GM12801 (cell line): ENCODE results near the gene PTPRR.

ENCODE experiments used
- CTCF ChIP-seq: IDR thresholded peaks from one replicate; pipeline ENCODE4 v1.5.1; 2011; ENCODE audit warnings: control low read depth; ENCODE audit not compliant: insufficient read length; ENCODE audit errors: extremely low read depth

The PTPRR gene

GRCh38 chr12:70829070-70829469 is 91.5 kb downstream of the PTPRR start:
- no peak for TF ChIP-seq CTCF

GRCh38 chr12:70828351-70828750 is 92.2 kb downstream of the PTPRR start:
- TF ChIP-seq CTCF: no peak

- TF ChIP-seq CTCF: no peak
Observed at GRCh38 chr12:70826156-70826555, 94.4 kb downstream of the PTPRR start.

GRCh38 chr12:70824511-70824910 is 96.0 kb downstream of the PTPRR start:
- no peak for TF ChIP-seq CTCF

- TF ChIP-seq CTCF: no peak
Observed at GRCh38 chr12:70823182-70823976, 97.2 kb downstream of the PTPRR start.

GRCh38 chr12:70822412-70822811 is 98.1 kb downstream of the PTPRR start:
- TF ChIP-seq CTCF: no peak

GRCh38 chr12:70815971-70816391 is 104.6 kb downstream of the PTPRR start:
- no peak for TF ChIP-seq CTCF

GRCh38 chr12:70815056-70815455 is 105.5 kb downstream of the PTPRR start:
- no peak for TF ChIP-seq CTCF
